T1000 (cell line): ENCODE measurements around the gene FBXW7.
A peak's percentile ranks its signal among the peaks of the same experiment; 100 is the strongest.

Source experiments
- DNase-seq: peaks from one replicate; lab custom pipeline; 2025; ENCODE audit warnings: mixed read lengths; lab: John Stamatoyannopoulos, UW

The FBXW7 gene

GRCh38 chr4:152369902-152370295 is 166.0 kb downstream of the FBXW7 start:
- no peak for DNase-seq

- DNase-seq: no peak
These were observed 166.5 kb downstream of the FBXW7 start for GRCh38 chr4:152369203-152369901.

- DNase-seq: no peak
These were observed 167.9 kb downstream of the FBXW7 start for GRCh38 chr4:152368001-152368400.

GRCh38 chr4:152364883-152365282 is 171.0 kb downstream of the FBXW7 start:
- DNase-seq: no peak

GRCh38 chr4:152364383-152364782 is 171.5 kb downstream of the FBXW7 start:
- no peak for DNase-seq

GRCh38 chr4:152363904-152364303 is 172.0 kb downstream of the FBXW7 start:
- no peak for DNase-seq

- no peak for DNase-seq
These were observed 172.8 kb downstream of the FBXW7 start for GRCh38 chr4:152363086-152363485.

GRCh38 chr4:152360045-152360410 is 175.9 kb downstream of the FBXW7 start:
- no peak for DNase-seq

- no peak for DNase-seq
These were observed 176.5 kb downstream of the FBXW7 start for GRCh38 chr4:152359208-152360044.

- DNase-seq: no peak
These were observed 178.7 kb downstream of the FBXW7 start for GRCh38 chr4:152357206-152357605.

GRCh38 chr4:152356428-152357034 is 179.4 kb downstream of the FBXW7 start:
- no peak for DNase-seq

GRCh38 chr4:152352622-152353116 is 183.2 kb downstream of the FBXW7 start:
- peak; percentile 39 for DNase-seq

- DNase-seq: no peak
These were observed 183.7 kb downstream of the FBXW7 start for GRCh38 chr4:152352215-152352614.

- no peak for DNase-seq
These were observed 184.8 kb downstream of the FBXW7 start for GRCh38 chr4:152351080-152351479.

GRCh38 chr4:152348670-152349069 is 187.2 kb downstream of the FBXW7 start:
- DNase-seq: no peak

GRCh38 chr4:152346979-152347378 is 188.9 kb downstream of the FBXW7 start:
- DNase-seq: no peak

- no peak for DNase-seq
These were observed 189.4 kb downstream of the FBXW7 start for GRCh38 chr4:152346526-152346925.

GRCh38 chr4:152344001-152344400 is 191.9 kb downstream of the FBXW7 start:
- DNase-seq: no peak

- DNase-seq: no peak
These were observed 193.6 kb downstream of the FBXW7 start for GRCh38 chr4:152342293-152342692.

GRCh38 chr4:152340818-152341217 is 195.1 kb downstream of the FBXW7 start:
- DNase-seq: no peak

GRCh38 chr4:152339576-152339975 is 196.3 kb downstream of the FBXW7 start:
- DNase-seq: no peak

GRCh38 chr4:152334931-152335330 is 201.0 kb downstream of the FBXW7 start:
- DNase-seq: no peak

GRCh38 chr4:152331042-152331441 is 204.8 kb downstream of the FBXW7 start:
- DNase-seq: no peak
